ENCODE measurements around the gene GPR107. TPM values are rescaled to one million over a fixed set of nuclear protein-coding genes. Genes with fewer than 3 reads are reported as not detected.

GPR107 gene
- total RNA-seq, 4 donors from 2014 or later = 18.9 to 27.0 (median 23.2) TPM

DNA sequence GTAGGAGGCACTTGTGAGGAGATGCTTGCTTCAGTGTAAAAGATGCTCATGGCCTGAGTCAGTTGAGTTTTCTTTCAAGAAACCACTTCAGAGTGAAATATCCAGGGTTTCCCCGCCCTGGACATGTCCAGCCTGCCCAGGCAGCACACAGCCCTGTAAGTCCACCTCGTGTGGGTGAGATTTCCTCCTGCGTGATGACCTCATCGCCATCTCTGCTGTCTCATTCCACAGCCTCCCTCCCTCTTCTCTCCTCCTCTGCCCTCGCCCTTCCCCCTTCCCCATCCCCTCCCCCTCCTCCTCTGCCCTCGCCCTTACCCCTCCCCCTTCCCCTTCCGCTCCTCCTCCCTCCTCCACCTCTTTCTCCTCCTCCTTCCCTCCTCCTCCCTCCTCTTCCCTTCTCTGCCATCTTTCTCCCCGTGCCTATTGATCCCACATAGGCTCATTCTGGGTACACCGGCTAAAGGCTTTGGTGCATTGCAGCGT lies 84.5 kb downstream of the GPR107 start:
- Histone ChIP-seq H3K4me3 (no peak overlapping the region), H3K36me3 (peaks cover 0 to 38% (median 7%) of the 10 kb centered on the region in 3 donors), H3K27me3 (peaks cover 0 to 6% (median 0%) of the 10 kb centered on the region in 4 donors), H3K9me3 (no peaks in the 10 kb centered on the region), H3K27ac (peak overlapping the region; percentile 39 to 79 (median 72)), H3K4me1 (peaks cover 10 to 29% (median 20%) of the 10 kb centered on the region in 3 donors)
- DNase-seq = no peak
- 18 to 23% methylated on average over 9 to 10 of the region's 10 CpGs for WGBS, 2 donors
- no peak for TF ChIP-seq POLR2A (IDR thresholded peaks at IDR 0.05)
- TF ChIP-seq CTCF (IDR thresholded peaks at IDR 0.05) = no peak
- intact Hi-C loops (cut with DNase I) = no loop called here

DNA sequence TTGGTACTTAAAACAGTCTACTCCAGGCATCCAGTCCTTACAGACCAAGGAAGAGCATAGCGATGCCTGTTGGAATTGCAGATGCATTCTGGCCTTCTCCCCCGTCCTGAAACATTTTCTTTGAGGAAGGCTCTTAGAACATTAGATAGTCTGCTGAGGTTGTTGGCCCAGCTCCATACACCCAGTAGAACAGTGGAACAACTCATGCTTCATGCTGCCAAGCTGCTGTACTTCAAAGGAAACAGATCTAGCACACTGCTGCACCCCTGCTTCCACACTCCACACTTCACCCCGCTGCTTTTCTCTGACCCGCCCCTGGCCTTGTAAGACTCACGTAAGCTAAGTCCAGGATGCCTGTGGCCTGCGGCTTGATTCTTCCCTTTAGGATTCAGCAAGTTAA lies 85.1 kb downstream of the GPR107 start:
- 39 to 43% methylated on average over 5 to 6 of the region's 6 CpGs for WGBS, 2 donors
- H3K27ac ChIP-seq = peak overlapping the region; percentile 39 to 79 (median 72)
- H3K27me3 ChIP-seq = peaks cover 0 to 11% (median 0%) of the 10 kb centered on the region in 4 donors
- H3K9me3 ChIP-seq = no peaks in the 10 kb centered on the region
- TF ChIP-seq CTCF (IDR thresholded peaks at IDR 0.05) = no peak
- TF ChIP-seq POLR2A (IDR thresholded peaks at IDR 0.05) = no peak
- H3K36me3 ChIP-seq = peaks cover 0 to 32% (median 7%) of the 10 kb centered on the region in 3 donors
- no peak overlapping the region for H3K4me3 ChIP-seq
- intact Hi-C loops (cut with DNase I) = no loop called here
- H3K4me1 ChIP-seq = peaks cover 10 to 35% (median 20%) of the 10 kb centered on the region in 3 donors
- no peak for DNase-seq

- H3K9me3 ChIP-seq = no peaks in the 10 kb centered on the region
- peaks cover 10 to 39% (median 22%) of the 10 kb centered on the region in 3 donors for H3K4me1 ChIP-seq
- H3K27me3 ChIP-seq = peaks cover 0 to 16% (median 0%) of the 10 kb centered on the region in 4 donors
- H3K4me3 ChIP-seq = no peak overlapping the region
- intact Hi-C loops (cut with DNase I) = no loop called here
- H3K27ac ChIP-seq = peak overlapping the region in 3 of 4 donors; percentile 69 to 79 (median 75)
- WGBS, 2 donors = 42 to 54% methylated on average over 9 to 10 of the region's 10 CpGs
- no peak for DNase-seq
- peaks cover 0 to 27% (median 7%) of the 10 kb centered on the region in 3 donors for H3K36me3 ChIP-seq
- TF ChIP-seq CTCF (IDR thresholded peaks at IDR 0.05) (no peak), POLR2A (IDR thresholded peaks at IDR 0.05) (no peak)
Measured at GRCh38 chr9:130139251-130139650, 85.5 kb downstream of the GPR107 start.

DNA sequence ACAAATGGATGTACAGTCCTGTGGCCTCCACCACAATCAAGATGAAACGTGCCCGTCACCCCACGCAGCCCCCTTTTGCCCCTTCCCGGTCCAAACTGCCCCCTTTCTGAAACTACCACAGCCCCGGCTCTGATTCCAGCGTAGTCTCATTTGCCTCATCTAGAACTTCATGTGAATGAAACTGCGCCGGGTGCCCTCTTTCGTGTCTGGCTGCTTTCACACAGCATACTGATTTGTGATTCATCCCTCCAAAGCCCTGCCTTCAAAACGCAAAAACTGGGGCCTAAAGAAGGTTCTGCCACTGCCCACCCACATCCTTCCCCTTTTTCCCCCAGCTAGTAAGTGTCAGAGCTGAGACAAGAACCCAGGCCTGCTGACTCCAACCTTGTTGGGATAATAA lies 87.0 kb downstream of the GPR107 start:
- Histone ChIP-seq H3K9me3 (no peaks in the 10 kb centered on the region), H3K27ac (no peak overlapping the region), H3K4me1 (peaks cover 10 to 46% (median 22%) of the 10 kb centered on the region in 3 donors), H3K36me3 (peaks cover 0 to 15% (median under 1%) of the 10 kb centered on the region in 3 donors), H3K27me3 (peaks cover 0 to 26% (median 0%) of the 10 kb centered on the region in 4 donors), H3K4me3 (no peak overlapping the region)
- WGBS, 2 donors = 71 to 94% methylated on average over 6 to 9 of the region's 10 CpGs
- no peak for DNase-seq
- intact Hi-C loops (cut with DNase I) = no loop called here
- TF ChIP-seq POLR2A (IDR thresholded peaks at IDR 0.05) (no peak), CTCF (IDR thresholded peaks at IDR 0.05) (no peak)

- intact Hi-C loops (cut with DNase I) = no loop called here
- WGBS, 2 donors = 60% methylated on average over 1 of the region's 12 CpGs; no CpG with 5 or more reads in 1 of the 2 donors
- Histone ChIP-seq H3K36me3 (peaks cover 0 to 3% (median 0%) of the 10 kb centered on the region in 3 donors), H3K9me3 (no peaks in the 10 kb centered on the region), H3K4me1 (peaks cover 10 to 46% (median 22%) of the 10 kb centered on the region in 3 donors), H3K27me3 (peaks cover 0 to 38% (median 0%) of the 10 kb centered on the region in 4 donors), H3K27ac (no peak overlapping the region), H3K4me3 (no peak overlapping the region)
- no peak for DNase-seq
- no peak for TF ChIP-seq POLR2A (IDR thresholded peaks at IDR 0.05)
- no peak for TF ChIP-seq CTCF (IDR thresholded peaks at IDR 0.05)
Measured at GRCh38 chr9:130142056-130142455, 88.3 kb downstream of the GPR107 start.

Measured in esophagus squamous epithelium (tissue), 5 donors.